ENCODE measurements around the gene SPAG9. TPM values are rescaled to one million over a fixed set of nuclear protein-coding genes. Genes with fewer than 3 reads are reported as not detected.

The SPAG9 gene
- polyA plus RNA-seq, 3 donors, result 89.7 to 108 (median 99.1) TPM

DNA sequence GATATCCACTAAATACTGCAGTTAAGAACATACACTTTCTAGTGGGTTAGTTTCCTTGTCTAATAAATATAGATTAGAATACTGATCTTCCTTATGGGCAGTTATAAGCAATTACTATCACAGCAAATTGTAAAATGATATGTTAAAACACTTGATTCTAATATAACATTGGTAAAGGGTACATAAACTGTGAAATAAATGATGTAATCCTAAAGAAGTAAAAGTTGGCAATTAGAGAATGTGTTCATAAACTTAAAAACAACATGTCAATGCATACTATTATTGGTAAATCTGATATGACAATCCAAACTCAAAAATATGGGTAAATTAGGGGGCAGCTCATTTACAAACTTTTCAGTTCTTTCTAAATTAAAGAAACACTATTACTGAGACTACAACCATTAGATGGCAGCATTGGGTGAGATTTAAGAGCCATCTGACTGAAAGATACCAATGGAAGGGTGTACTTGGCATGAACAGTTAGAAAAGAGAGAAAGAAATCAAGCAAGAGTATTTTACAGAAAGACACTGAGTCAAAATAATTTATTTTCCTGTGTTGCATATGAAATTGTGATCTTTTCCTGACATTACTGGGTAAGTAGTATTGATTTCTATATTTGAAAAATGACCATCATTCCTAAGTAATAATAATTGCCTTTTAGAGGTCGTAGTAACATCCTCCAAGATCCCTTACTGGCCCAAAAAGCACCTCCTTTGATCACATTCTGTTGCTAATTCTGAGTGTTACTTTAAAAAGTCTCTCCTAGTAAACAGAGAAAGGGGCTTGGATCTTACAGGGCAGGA is 119.6 kb downstream of the SPAG9 start:
- peak; percentile 31 to 52 (median 51) for DNase-seq (ENCODE audit: low read depth in 3 of 3, low spot score in 2 of 3)

GRCh38 chr17:50995668-50996067 is 125.0 kb downstream of the SPAG9 start:
- no peak for DNase-seq (ENCODE audit: low read depth in 3 of 3, low spot score in 2 of 3)

DNA sequence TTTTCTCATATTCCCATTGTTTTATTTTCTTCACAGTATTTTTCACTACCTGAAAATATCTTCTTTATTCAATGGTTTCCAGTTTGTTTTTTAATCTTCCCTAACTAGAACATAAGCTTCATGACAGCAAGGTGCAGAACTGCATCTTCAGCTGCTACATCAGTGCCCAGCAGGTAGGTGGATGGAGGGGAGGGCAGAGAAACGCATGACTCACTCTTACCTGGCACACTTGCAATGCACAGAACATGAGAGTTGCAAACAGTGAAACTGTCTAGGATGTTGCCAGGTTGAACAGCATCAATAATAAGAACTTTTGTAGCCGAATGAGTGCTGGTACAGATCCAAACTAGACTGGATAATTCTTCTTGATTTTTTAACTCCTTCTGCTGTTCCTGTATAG is 127.1 kb downstream of the SPAG9 start:
- DNase-seq (ENCODE audit: low read depth in 3 of 3, low spot score in 2 of 3), result no peak

- DNase-seq (ENCODE audit: low read depth in 3 of 3, low spot score in 2 of 3), result no peak
Observed at GRCh38 chr17:50989149-50989548, 131.5 kb downstream of the SPAG9 start.

- DNase-seq (ENCODE audit: low read depth in 3 of 3, low spot score in 2 of 3), result no peak
Observed at GRCh38 chr17:50988427-50988826, 132.2 kb downstream of the SPAG9 start.

GRCh38 chr17:50986989-50987660 is 133.5 kb downstream of the SPAG9 start:
- DNase-seq (ENCODE audit: low read depth in 3 of 3, low spot score in 2 of 3), result no peak

- DNase-seq (ENCODE audit: low read depth in 3 of 3, low spot score in 2 of 3), result no peak
Observed at GRCh38 chr17:50981279-50981678, 139.4 kb downstream of the SPAG9 start.

GRCh38 chr17:50979524-50979927 is 141.1 kb downstream of the SPAG9 start:
- no peak for DNase-seq (ENCODE audit: low read depth in 3 of 3, low spot score in 2 of 3)

- no peak for DNase-seq (ENCODE audit: low read depth in 3 of 3, low spot score in 2 of 3)
Observed at GRCh38 chr17:50977487-50978159, 143.0 kb downstream of the SPAG9 start.

- DNase-seq (ENCODE audit: low read depth in 3 of 3, low spot score in 2 of 3), result no peak
Observed at GRCh38 chr17:50976951-50977472, 143.7 kb downstream of the SPAG9 start.

- DNase-seq (ENCODE audit: low read depth in 3 of 3, low spot score in 2 of 3), result no peak
Observed at GRCh38 chr17:50973557-50974494, 146.8 kb downstream of the SPAG9 start.

- no peak for DNase-seq (ENCODE audit: low read depth in 3 of 3, low spot score in 2 of 3)
Observed at GRCh38 chr17:50972577-50972976, 148.1 kb downstream of the SPAG9 start.

DNA sequence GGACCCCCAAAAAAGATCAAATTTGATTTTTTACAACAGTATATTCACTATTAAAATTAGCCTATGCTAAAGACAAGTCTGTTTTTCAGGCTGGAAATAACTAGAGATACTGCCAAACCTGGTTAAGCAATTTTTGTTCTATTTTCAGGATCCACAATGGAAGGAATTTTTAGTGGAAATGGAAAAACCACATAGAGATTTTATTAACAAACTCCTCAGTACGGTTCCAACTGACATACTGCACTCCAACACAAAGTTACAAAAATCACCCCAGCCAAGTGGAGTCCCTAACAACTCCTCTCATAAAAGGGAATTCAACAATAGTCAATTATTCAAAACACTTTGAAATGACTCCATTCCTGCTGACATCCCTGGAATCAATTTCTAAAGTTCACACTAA is 152.9 kb downstream of the SPAG9 start:
- DNase-seq (ENCODE audit: low read depth in 3 of 3, low spot score in 2 of 3), result no peak

DNA sequence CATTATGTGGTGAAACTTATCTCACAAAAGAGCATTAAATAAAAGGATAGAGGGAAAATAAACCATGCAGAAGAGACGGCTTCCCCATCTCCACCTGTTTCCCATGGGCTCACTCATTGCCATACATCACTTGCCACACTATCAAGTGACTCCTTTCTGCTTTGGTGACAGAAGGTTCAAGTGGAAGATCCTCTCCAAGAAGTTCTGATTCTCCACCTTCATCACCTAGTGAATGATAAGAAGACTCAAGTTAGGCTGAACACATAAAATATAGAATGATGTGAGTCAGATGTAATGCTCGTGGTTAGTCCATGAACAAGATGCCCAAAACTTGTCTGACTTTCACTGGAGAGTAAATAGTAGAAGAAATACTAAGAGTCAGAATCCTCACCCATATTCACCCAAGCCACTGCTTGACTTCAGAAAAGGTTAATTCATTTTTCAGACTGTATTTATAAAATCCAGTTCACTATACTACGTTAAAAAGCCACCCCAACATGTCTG is 154.5 kb downstream of the SPAG9 start:
- DNase-seq (ENCODE audit: low read depth in 3 of 3, low spot score in 2 of 3), result no peak

- DNase-seq (ENCODE audit: low read depth in 3 of 3, low spot score in 2 of 3), result no peak
Observed at GRCh38 chr17:50963139-50963538, 157.5 kb downstream of the SPAG9 start.

DNA sequence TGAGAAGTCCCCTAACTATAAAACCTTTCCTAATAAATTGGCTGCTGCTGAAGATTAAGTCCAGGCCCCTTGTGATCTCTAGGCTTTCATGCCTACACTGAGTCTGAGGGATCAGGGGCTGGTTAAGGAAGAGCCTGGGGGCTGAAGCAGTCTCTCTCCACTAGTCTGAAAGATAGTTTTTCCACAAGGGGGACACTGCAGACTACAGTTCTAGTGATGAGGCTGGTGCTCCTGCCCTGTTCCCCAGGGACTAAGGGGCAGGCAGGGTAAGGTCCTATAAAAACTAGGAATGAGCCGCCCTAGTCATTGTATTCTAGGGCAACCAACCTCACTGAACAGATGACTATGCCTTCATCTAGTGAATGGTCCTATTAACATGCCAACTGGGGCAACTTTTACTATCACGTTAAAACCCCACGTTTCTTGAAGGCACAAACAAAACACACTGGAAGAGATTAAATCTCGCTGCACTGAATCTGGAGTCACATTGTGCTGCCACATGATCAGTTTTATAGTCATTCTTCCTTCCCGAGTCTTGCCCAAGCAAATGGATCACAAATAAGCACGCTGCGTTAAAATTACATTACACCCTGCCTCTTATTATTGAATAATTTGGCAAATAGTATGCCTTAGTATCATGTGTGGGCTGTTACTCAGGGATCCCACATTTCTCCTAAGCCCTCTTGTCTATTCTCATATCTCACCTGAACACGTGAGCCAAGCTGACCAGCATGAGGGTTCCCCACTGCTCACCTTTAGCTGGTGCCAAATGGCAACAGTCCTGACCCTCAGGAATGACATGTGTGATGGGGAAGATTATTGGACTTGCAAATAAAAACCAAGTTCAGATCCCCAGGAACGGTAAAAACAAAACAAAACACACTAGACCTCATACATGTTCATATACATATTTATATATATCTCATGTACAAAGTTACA is 159.1 kb downstream of the SPAG9 start:
- DNase-seq (ENCODE audit: low read depth in 3 of 3, low spot score in 2 of 3), result no peak

DNA sequence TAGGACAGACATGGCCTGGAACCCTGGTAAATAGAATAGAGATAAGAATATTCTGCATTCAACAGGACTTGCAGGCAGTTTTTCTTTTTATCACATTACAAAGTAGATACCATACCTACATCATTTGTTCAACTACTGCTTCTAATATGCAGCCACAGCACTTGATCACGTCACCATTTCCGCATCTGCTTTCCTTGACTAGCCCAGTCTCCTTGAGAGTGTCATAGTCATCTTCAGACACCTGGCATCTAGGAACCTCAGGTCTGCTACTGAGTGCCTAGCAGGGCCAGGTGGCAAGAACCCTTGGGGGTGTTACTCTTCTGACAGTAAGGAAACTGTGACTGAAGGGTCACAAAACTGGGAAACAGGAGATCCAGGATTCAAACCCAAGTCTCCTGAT is 161.3 kb downstream of the SPAG9 start:
- no peak for DNase-seq (ENCODE audit: low read depth in 3 of 3, low spot score in 2 of 3)

DNA sequence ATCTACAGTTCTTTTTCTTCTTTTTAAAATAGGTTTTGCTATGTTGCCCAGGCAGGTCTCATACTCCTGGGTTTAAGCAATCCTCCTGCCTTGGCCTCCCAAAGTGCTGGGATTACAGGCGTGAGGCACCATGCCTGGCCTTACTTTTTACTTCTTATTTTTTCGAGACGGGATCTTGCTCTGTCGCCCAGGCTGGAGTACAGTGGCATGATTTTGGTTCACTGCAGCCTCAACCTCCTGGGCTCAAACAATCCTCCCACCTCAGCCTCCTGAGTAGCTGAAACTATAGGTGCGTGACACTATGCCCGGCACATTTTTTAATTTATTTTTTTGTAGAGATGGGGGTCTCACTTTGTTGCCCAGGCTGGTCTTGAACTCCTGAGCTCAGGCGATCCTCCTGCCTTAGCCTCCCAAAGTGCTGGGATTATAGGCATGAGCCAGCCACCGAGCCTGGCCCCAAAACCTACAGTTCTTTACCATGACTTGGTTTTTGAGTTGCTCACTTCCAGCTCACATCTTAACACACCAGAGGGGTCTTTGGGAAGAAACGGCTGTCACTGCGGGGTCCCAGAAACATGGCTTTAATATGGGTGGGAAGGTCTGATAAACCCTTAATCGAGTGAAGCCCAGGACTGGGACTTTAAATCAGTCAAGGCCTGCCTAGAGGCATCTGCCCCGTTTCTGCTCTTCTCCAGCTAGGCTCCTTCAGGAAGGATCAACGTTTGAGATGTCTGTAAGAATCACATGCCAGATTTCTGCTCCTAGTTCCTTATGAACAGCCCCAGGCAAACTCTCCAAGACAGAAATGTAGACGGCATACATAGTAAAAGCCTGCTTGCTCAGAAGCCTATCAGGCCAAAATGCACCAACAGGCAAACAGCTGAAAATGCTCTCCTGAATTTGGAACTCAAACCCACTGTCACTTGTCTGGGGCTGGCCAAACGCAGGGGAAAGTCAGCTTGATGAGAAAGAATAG is 162.8 kb downstream of the SPAG9 start:
- no peak for DNase-seq (ENCODE audit: low read depth in 3 of 3, low spot score in 2 of 3)

Data from right renal cortex interstitium (tissue), 3 donors.